ENCODE measurements around the gene CAPRIN2. TPM values are rescaled to one million over a fixed set of nuclear protein-coding genes. Genes with fewer than 3 reads are reported as not detected.
A peak's percentile ranks its signal among the peaks of the same experiment; 100 is the strongest.

Gene CAPRIN2
- total and polyA plus RNA-seq, 2 of the 4 experiments (the other 2 are of a cell fraction), result 18.9 to 23.8 TPM

DNA sequence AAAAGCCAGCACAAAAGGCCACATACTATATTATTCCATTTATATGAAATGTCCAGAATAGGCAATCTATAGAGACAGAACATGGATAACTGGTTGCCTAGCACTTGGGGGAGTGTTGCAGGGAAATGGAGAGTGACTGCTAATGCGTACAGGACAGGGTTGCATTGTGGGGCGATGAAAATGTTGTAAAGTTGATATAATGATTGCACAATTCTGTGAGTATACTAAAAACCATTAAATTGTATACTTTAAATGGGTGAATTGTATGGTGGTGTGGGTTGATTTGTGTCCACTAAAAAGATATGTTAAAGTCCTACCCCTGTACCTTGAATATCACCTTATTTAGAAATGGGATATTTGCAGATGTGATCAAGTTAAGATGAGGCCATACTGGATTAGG, 7.0 kb upstream of the CAPRIN2 start:
- Histone ChIP-seq H2AK5ac (ENCODE audit: low read depth, low read length) (no peak overlapping the region), H3K27me3 (ENCODE audit: control insufficient read depth, insufficient read depth, low read length) (no peaks in the 10 kb centered on the region; the same call in 1 of the 2 replicates), H3K4ac (ENCODE audit: low read depth, low read length) (no peak overlapping the region), H2BK15ac (ENCODE audit: low read depth, low read length) (no peak overlapping the region), H3K56ac (ENCODE audit: extremely low read depth, insufficient read depth, low read length) (no peak overlapping the region), H3K23ac (ENCODE audit: low read depth, low read length) (no peak overlapping the region), H4K91ac (ENCODE audit: insufficient read depth, low read depth, low read length) (no peak overlapping the region), H3K36me3 (ENCODE audit: control insufficient read depth, insufficient read depth, low read length) (no peaks in the 10 kb centered on the region), H4K5ac (ENCODE audit: low read depth, low read length) (no peak overlapping the region), H3K4me2 (ENCODE audit: low read depth, low read length) (no peak overlapping the region), H2BK5ac (ENCODE audit: low read depth, low read length, poor library complexity, severe bottlenecking) (no peak overlapping the region), H2AK9ac (replicated peaks; ENCODE audit: low read depth, low read length, poor library complexity) (no peak overlapping the region), H2AFZ (replicated peaks; ENCODE audit: low read length, poor library complexity) (no peak overlapping the region), H3K79me1 (ENCODE audit: low read depth in 1 of 2, low read length in 2 of 2) (no peaks in the 10 kb centered on the region), H3K9me1 (ENCODE audit: insufficient read depth, low read length) (no peaks in the 10 kb centered on the region), H3K27ac (ENCODE audit: insufficient read depth, low read length) (no peak overlapping the region), H3K4me3 (ENCODE audit: insufficient read depth, low read depth, low read length) (no peak overlapping the region), H3K18ac (ENCODE audit: low read depth, low read length) (no peak overlapping the region), H3K9me3 (ENCODE audit: control insufficient read depth, insufficient read depth, low read length) (no peaks in the 10 kb centered on the region), H4K20me1 (ENCODE audit: insufficient read depth, low read length) (no peaks in the 10 kb centered on the region), H2BK120ac (ENCODE audit: low read depth, low read length) (no peak overlapping the region), H3K14ac (replicated peaks; ENCODE audit: low read depth, low read length) (no peak overlapping the region), H4K8ac (ENCODE audit: low read depth in 2 of 2, low read length in 2 of 2) (no peak overlapping the region), H2BK20ac (ENCODE audit: low read depth, low read length) (no peak overlapping the region), H3K9ac (ENCODE audit: low read depth, low read length) (no peak overlapping the region), H3K4me1 (ENCODE audit: control insufficient read depth, insufficient read depth, low read length) (no peaks in the 10 kb centered on the region)
- BruUV-seq (replicated peaks), result no TSS peak
- dilution Hi-C loops (cut with HindIII; ENCODE audit: low sequenced_read_pairs, unreplicated experiment) (no loop called here), intact Hi-C loops (cut with micrococcal nuclease) (no loop called here), in situ Hi-C loops (cut with MboI; ENCODE audit: low sequenced_read_pairs) (no loop called here)
- ChIA-PET CTCF (no interaction called here), POLR2A (ENCODE audit: unreplicated experiment) (no interaction called here)
- WGBS, 2 experiments (ENCODE audit: extremely low coverage in 2 of 2, insufficient read length in 1 of 2), result no CpG with 5 or more reads among the region's 2 CpGs
- TF ChIP-seq CHD1 (IDR thresholded peaks at IDR 0.05; ENCODE audit: low read depth, low read length) (no peak), POLR2A (IDR thresholded peaks at IDR 0.05; ENCODE audit: low read depth, low read length) (no peak), MAFK (IDR thresholded peaks at IDR 0.05; ENCODE audit: low read depth, low read length) (no peak), CTCF (conservative IDR thresholded peaks at IDR 0.05; ENCODE audit: low read depth, low read length) (no peak), CEBPB (IDR thresholded peaks at IDR 0.05; ENCODE audit: low read depth, low read length) (peak; percentile 54), MXI1 (IDR thresholded peaks at IDR 0.05; ENCODE audit: borderline replicate concordance, low read depth, low read length) (no peak), BHLHE40 (IDR thresholded peaks at IDR 0.05; ENCODE audit: low read depth, low read length) (no peak)
- TF ChIP-seq, protein P1, sequence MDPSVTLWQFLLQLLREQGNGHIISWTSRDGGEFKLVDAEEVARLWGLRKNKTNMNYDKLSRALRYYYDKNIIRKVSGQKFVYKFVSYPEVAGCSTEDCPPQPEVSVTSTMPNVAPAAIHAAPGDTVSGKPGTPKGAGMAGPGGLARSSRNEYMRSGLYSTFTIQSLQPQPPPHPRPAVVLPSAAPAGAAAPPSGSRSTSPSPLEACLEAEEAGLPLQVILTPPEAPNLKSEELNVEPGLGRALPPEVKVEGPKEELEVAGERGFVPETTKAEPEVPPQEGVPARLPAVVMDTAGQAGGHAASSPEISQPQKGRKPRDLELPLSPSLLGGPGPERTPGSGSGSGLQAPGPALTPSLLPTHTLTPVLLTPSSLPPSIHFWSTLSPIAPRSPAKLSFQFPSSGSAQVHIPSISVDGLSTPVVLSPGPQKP (IDR thresholded peaks at IDR 0.05; ENCODE audit: borderline replicate concordance, low read depth, low read length), result no peak
- DNase-seq, result no peak
- ATAC-seq (ENCODE audit: low read depth), result no peak

All from IMR-90 (cell line).